ENCODE data around the gene DNASE1L3.

The DNASE1L3 gene

DNA sequence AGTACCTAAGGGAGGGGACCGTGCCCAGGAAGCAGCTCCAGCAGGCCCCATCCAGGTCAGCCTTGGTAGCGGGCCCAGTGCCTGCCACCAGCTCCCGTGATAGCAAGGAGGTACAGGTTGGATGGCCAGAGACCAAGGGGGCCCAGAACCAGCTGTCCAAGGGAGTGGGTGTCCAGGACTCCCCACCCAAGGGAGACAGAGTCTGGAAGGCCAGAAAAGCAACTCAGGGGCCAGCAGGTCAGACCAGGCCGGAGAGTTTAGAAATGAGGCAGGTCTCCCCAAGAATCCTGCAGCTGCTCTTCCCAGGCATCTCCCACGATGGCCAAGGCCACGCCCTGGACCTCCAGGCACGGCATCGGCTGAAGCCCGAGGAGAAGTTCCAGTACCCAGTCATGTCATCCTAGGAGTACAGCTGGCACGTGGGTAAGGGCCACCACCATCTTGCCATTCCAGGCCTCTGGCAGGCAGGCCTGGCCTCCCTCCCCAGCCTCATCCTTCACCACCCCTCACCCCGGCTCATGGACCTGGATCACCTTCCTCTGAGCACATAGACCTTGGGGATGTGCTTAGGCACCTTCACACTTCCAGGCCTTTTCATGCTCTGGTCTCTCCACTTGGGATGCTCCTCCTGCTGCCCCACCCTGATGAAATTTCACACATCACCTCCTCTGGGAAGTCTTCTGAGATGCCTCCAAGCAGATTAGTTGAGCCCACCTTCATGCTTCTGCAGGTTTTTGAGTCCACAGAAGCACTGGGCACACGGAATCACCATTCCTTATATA, 30.5 kb downstream of the DNASE1L3 start:
- H3K4me3 ChIP-seq (ENCODE audit: low read depth, low read length) = no peak overlapping the region

DNA sequence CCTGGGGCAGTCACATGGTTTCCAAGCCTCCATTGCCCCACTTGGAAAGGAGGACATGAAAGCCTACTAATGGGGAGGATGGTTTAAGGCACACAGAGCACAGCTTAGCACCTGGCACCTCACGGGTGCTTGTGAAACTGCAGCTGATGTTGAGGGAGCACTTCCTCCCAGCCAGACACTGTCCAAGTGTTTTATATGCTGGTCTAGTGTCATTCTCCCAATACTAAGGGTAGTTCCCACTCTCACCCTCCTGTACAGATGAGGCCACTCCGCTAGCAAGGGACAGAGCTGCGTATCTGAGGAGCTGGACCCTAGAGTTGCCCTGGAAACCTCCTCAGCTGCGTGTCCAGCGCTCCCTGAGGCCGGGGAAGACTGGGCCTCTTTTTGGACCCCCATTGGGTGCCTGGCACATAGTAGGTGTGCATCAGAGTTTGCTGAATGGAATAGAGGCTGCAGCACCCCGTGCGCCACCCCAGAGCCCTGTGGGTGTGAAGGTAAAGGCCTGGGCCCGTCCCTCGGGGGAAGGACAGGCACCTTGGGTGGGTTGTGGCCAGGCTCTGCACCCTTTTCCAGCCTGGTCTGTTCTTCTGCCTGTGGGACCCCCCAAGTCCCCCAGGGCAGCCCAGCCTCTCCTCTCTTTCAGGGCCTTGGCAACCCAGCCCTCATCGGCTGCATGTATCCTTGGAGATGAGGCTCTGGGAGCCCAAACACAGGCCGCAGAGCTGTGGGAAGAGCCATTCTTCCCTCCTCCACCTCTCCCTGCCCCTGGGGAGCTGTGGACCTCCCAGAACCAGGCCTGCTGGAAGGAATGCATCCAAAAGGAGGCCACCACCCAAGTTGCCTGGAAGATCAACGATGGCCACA, 31.3 kb downstream of the DNASE1L3 start:
- H3K4me3 ChIP-seq (ENCODE audit: low read depth, low read length) = no peak overlapping the region

DNA sequence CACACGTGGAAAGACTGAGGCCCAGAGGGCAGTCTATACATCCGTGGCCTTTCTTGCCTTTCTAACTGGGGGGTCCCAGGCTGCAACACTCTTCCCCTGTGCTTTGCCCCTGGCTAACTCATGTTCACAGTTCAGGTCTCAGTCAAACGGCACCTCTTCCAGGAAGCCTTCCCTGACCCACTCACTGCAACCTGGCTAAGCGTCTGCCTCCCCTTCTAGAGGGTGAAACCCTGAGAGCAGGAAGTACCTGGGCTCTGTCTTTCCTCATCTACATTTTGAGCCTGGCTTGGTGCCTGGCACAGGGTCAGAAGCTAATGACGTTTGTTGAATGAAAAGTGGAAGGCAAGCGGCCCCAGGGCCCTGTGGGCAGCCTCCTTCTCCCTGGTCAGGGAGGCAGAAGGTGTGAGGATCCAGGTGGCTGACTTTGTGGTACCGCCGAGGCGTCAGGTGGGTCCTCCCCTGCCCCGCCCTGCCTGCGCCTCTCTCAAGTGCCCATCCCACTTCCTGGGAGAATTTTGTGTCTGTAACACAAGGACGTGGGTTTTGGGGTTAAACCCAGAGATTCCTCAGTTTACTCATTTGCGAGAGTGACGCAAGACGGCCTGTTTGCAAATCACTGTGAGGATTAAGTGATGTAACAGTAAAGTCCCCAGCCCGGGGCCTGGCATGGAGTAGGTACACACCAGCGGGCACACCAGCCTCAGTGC, 32.1 kb downstream of the DNASE1L3 start:
- H3K4me3 ChIP-seq (ENCODE audit: low read depth, low read length) = no peak overlapping the region

DNA sequence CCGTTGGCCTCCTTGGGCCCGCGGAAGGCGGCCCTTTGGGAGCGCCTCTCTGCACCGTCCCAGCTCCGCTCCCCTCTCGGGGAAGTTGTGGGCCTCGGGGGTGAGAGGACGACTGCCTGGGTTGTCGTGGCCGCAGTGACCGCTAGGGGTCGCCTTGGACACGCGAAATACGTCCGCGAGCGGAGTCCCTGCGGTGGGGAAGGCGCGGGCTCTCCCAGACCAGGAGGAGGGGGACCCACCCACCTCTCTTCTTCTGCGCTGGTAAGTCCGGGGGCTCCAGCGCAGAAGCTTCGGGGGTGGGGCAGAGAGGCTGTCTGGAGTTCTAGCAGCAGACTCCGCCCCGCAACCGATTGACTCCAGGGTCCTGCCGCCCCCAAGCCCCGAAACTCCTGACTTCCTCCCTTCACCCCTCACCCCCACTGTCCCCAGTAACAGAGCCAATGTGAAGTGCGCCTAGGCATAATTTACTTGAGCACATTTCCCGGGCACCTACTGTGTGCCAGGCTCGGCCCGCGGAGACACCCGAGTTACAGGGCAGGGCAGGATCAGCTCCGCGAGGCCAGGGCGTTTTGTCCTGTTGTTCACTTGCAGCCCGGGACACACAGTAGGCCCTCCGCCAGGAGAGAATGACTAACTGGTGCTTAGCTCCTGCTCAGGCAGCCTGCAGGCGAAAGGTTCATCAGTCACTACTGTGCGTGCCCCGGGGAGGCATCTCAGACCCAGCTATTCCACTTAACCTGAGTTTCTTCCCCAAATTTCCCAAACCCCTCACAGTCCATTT, 32.8 kb downstream of the DNASE1L3 start:
- peak overlapping the region; percentile 48 for H3K4me3 ChIP-seq (ENCODE audit: low read depth, low read length)

DNA sequence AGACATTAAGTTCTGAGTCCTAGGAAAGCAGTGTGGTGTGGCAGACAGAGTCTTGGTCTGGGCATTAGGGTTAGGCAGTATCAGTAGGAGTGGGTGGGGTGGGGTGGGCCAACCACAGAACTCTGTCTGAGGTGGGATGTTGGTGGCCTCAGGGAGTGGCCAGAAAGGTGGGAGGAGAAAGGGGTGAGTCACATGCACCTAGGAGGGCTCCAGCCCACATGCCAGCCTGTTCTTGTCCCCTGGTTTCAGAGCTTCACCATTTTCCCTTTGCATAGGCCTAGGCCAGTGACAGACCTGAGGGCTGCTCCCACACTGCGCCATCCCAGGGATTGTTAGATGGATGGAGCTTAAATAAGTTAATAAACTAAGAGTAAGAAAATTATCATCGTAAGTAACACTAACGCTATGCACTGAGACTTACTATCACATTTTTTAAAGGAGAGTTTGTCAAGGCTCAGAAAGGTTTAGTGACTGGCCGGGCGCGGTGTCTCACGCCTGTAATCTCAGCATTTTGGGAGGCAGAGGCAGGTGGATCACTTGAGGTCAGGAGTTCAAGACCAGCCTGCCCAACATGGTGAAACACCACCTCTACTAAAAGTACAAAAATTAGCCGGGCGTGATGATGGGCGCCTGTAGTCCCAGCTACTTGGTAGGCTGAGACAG, 33.8 kb downstream of the DNASE1L3 start:
- no peak overlapping the region for H3K4me3 ChIP-seq (ENCODE audit: low read depth, low read length)

DNA sequence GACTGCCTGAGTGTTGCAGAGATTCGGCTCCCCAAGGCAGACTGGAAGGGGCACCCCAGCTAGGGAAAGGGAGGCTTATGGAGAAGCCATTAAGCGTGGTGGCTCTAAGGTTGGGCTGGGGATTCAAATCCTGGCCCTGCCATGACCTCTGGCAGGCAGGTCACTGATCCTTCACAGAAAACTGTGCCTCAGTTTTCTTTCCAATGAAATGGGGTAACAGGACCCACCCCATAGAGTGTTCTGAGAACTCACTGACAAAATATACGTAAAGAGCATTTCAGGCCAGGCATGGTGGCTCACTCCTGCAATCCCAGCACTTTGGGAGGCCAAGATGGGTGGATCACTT, 34.6 kb downstream of the DNASE1L3 start:
- H3K4me3 ChIP-seq (ENCODE audit: low read depth, low read length) = no peak overlapping the region

DNA sequence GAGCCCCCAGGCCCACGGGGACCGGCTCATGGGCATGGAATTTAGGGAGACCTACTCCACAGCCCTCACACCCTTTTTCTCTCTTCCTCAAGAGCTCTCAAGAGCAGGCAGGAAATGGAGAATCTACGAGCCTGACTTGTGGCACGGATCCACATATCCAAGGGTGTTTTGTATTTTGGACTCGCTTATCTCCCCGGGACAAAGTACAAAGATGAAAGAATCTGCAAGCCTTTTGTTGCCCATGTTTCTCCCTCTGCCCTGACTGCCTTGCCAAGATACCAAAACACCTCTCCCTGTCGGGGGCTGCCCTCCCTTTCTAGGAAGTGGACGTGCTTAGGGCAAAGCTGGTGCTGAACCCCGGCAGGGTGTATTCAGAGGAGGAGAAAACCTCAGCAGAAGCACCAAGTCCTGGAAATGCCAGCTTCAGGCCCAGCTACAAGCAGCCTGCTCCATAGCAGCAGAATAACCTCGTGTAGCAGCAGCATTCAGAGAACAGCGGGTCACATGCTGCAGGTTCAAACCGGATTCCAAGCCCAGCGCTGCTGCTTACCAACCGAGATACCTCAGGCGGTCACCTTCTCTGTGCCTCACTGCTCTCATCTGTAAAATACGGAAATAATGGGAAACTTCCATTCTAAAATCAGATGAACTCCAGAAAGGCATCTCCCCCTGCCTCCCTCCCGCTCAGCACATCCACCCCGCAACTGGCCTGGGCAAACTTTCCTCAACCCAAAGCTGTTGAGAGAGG, 35.2 kb downstream of the DNASE1L3 start:
- H3K4me3 ChIP-seq (ENCODE audit: low read depth, low read length) = no peak overlapping the region

DNA sequence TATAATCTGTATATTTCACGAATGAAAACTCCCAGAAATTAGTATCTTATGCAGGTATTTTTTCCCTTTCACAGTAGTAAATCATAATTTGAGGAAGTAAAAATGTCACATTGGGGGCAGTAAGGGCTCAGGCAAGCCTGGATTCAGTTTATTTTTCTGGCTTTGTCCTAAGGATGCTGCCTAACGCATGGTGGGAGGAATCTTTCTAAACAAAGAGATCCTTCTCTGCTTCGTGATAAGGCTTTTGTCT, 35.7 kb downstream of the DNASE1L3 start:
- H3K4me3 ChIP-seq (ENCODE audit: low read depth, low read length) = no peak overlapping the region

DNA sequence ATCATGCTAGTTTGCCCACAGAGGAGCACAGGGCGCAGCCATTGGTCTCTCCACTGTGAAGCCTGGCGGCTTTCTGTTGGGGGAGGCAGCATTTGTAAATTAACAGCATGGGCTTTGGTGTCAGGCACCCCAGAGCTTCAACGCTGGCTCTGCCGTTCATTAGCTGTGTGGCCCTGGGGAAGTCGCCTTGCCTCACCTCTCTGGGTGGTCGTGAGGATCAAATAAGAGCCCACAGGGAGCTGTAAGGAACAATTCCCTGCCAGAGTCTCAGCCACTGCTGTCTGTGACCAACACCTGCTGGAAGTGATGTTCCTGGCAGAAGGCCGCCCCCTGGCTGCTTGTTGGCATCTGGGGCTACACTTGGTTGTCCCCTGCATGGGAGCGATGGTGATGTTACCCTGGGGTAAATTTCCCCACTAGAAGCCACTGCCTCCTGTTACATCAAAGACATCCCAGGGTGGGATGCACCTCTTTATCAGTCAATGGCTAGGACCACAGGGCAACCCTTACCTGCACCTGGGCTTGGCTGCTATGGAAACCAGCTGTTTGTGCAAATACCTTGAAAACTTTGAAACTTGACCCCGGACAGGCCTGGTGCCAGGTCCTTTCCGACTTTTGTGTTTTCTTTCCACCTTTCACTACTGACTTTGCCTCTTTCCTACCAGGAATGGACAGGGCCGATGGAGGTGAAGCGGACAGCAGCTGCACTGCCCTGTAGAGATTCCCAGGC, 36.9 kb downstream of the DNASE1L3 start:
- H3K4me3 ChIP-seq (ENCODE audit: low read depth, low read length) = no peak overlapping the region

DNA sequence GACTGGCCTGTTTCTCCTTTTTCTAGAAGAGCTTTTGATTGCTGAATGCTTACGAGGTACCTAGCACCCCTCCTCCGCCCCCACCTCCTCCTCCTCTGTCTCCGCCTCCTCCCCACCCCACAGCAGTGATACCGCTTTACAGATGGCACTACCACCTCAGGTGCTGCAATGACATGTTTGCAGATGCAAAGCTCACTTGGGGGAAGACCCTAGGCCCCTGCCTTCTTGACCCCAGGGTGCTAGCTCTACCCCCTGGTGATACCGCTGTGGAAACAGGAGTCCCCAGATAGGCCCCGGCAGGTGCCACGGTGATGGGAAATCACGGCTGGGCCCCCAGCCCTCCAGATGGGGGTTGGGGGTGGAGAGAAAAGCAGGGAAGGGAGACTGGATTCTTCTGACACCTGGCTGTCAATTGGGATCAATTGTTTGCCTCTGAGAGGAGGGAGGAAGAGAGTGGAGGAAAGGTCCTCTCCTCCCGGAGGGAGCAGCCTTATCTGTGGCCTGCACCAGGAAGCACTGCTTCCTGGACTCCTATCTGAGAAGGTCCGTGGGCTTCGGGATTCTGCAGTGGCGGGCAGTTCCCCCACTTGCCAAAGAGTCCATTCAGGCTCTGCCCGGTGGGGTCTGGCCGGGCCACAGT, 37.6 kb downstream of the DNASE1L3 start:
- no peak overlapping the region for H3K4me3 ChIP-seq (ENCODE audit: low read depth, low read length)

DNA sequence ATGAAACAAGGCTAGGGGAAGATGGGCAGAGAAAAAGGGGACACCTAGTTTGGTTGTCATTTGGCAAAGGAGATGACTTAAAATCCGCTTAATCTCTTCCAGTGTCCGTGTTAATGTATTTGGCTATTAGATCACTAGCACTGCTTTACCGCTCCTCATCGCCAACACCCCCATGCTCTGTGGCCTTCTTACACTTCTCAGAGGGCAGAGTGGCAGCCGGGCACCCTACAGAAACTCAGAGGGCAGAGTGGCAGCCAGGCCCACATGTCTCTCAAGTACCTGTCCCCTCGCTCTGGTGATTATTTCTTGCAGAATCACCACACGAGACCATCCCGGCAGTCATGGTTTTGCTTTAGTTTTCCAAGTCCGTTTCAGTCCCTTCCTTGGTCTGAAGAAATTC, 39.6 kb downstream of the DNASE1L3 start:
- no peak overlapping the region for H3K4me3 ChIP-seq (ENCODE audit: low read depth, low read length)

DNA sequence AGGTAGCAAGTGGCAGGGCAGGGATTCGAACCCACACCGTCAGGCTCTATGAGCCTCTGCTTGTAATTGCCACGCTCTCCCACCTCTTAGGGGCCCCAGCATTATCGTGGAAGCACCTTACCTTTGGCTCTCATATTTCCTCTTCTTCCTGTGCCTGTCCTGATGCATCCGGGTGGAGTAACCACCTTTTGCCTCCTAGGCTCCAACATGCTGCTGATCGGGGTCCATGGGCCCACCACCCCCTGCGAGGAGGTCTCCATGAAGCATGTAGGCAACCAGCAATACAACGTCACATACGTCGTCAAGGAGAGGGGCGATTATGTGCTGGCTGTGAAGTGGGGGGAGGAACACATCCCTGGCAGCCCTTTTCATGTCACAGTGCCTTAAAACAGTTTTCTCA, 40.4 kb downstream of the DNASE1L3 start:
- H3K4me3 ChIP-seq (ENCODE audit: low read depth, low read length) = no peak overlapping the region

DNA sequence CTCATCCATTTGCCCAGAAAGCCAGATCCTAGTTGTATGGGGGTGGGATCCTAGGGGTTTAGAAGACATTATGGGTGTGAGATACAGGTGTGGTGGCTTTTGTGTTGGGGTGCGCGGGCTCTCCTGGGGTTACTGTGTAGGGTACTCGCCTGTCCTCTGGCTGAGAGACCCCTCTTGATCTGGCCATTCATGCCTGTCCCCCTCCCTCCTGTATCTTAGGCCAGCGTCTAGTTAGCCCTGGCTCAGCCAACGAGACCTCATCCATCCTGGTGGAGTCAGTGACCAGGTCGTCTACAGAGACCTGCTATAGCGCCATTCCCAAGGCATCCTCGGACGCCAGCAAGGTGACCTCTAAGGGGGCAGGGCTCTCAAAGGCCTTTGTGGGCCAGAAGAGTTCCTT, 41.4 kb downstream of the DNASE1L3 start:
- no peak overlapping the region for H3K4me3 ChIP-seq (ENCODE audit: low read depth, low read length)

DNA sequence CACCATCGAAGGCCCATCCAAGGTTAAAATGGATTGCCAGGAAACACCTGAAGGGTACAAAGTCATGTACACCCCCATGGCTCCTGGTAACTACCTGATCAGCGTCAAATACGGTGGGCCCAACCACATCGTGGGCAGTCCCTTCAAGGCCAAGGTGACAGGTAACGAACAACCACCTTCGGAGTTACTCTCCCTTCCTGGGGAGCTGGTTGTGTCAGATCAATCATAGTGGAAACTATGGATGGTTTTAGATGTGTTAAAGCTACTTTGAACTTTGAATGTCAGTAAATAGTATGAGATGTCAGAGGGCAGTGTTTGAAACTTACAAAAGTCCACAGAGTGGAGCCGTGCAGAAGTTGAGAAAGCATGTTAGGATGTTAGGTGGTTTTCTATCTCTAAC, 42.3 kb downstream of the DNASE1L3 start:
- H3K4me3 ChIP-seq (ENCODE audit: low read depth, low read length) = no peak overlapping the region

DNA sequence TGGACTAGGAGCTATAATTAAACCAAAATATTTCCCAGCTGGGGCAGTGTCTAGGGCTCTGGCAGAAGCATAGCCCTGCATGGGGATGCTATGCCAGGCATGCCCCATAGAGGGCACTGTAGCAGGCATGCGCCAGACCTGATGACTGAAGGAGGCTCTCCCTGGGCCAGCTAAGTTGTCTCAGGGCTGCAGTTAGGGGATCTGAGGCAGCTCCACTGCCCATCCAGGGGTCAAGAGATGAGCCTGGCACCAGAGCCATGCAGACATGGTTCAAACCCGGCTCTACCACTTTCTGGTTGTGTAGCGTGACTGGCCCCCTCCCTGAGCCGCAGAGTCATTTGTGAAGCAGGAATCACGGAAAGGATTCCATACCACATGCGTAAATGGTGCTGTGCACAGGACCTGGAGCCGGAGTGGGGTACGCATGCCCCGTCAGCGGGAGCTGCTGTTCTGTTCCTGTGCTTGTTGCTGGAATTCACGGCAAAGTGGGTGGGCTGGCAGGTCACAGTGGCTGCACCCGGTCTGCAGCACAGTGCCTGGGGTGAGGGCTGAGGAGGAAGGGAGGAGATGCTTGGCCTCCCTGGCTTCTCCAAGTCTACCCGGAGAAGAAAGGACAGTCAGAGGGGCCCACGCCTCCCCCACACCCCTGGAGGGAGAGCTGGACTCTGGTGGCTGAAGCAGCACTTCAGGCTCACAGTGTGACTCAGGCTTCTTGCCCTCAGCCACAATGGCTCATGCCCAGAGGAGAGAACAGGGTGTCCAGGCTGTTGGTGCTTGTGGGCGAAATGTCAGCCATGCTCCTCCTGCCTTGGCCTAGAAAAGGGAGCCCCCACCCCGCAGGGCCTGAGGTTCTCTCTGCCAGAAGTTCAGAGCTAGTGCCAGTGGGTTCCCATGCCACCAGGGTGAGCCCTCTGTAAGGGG, 43.1 kb downstream of the DNASE1L3 start:
- H3K4me3 ChIP-seq (ENCODE audit: low read depth, low read length) = no peak overlapping the region

DNA sequence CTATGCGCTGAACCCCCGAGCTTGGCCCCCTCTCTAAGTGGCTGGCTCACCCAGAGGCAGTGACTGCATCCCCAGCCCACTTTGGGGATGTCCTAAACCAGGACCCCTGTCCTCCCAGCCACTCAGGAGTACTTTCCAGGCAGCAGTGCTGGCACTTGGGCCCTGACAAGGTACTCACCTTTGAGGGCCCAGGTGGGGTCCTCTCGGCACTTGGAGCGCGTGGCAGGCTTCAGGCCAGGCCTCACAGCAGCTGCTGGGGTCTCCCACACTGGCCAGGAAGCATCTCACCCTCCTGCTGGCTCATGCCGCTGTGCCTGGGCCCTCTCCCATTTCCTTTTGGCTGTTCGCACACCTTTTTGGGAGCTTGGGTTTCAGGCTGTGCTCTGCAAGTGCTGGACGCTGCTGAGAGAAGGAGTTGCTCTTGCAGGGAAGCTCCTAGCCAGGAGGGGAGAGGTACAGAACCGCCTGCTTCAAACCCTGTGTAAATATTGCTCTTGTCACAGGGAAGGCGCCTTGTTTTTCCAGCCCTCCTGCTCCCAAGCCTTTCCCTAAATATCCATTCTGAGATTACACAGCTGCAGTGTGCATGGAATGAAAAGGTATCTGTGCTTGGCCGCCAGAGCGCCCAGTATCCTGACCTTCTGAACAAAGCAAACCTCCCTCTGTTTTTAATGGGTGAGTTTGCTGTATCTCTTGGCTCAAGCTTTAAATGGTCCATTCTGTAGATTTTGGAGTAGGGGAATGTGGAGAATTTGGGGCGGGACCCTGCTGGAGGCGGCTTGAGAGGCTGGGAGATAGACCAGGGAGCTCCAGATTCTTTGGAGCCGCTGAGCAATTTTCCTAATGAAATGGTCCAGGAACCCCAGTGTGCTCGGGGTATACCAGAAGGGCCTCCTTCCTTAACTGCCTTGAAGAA, 45.6 kb downstream of the DNASE1L3 start:
- H3K4me3 ChIP-seq (ENCODE audit: low read depth, low read length) = no peak overlapping the region
